Chondrocyte (in vitro differentiated cells): Measurements from ENCODE around the gene ASPG. TPM values are rescaled to one million over a fixed set of nuclear protein-coding genes. Genes with fewer than 3 reads are reported as not detected.

Source experiments
- DNase-seq: peaks from one replicate; pipeline ENCODE4 v3.0.0; 2021; ENCODE audit warnings: mixed read lengths, low spot score
- H3K27ac Mint-ChIP-seq: one replicate; pipeline ENCODE4 v1.8.0; 2021; ENCODE audit warnings: mild to moderate bottlenecking, moderate library complexity, mixed read lengths; ENCODE audit not compliant: unreplicated experiment
- H3K27me3 Mint-ChIP-seq: 2 replicates; pipeline ENCODE4 v1.8.0; 2021; ENCODE audit warnings: low read depth, mixed read lengths
- H3K36me3 Mint-ChIP-seq: 2 replicates; pipeline ENCODE4 v1.8.0; 2021; ENCODE audit warnings: low read depth, mixed read lengths
- H3K4me1 Mint-ChIP-seq: 2 replicates; pipeline ENCODE4 v1.8.0; 2021; ENCODE audit warnings: low read depth, mild to moderate bottlenecking, mixed read lengths
- H3K4me3 Mint-ChIP-seq: one replicate; pipeline ENCODE4 v1.8.0; 2021; ENCODE audit warnings: mild to moderate bottlenecking, moderate library complexity, mixed read lengths; ENCODE audit not compliant: unreplicated experiment
- H3K9me3 Mint-ChIP-seq: 2 replicates; pipeline ENCODE4 v1.8.0; 2021; ENCODE audit warnings: low read depth, mixed read lengths
- total RNA-seq: library from RNA; stranded (reverse); gene quantifications from 3 replicates; pipeline ENCODE4 v1.2.1, GENCODE V29; 2021
- TF ChIP-seq, protein P1 (sequence below): fragments of 200-600 bp; sonication (generic); IDR thresholded peaks from 2 replicates; pipeline ENCODE4 v1.5.0; 2021; ENCODE audit warnings: antibody characterized with exemption, mild to moderate bottlenecking, moderate library complexity

Gene ASPG
- total RNA-seq, 1 donor from 2014 or later = not detected

- no peaks in the 10 kb centered on the region for H3K9me3 Mint-ChIP-seq
- H3K4me1 Mint-ChIP-seq = peaks cover 6% of the 10 kb centered on the region
- DNase-seq = peak; percentile 82
- H3K27ac Mint-ChIP-seq = no peak overlapping the region
- H3K36me3 Mint-ChIP-seq = no peaks in the 10 kb centered on the region
- H3K4me3 Mint-ChIP-seq = no peak overlapping the region
- TF ChIP-seq, protein P1, sequence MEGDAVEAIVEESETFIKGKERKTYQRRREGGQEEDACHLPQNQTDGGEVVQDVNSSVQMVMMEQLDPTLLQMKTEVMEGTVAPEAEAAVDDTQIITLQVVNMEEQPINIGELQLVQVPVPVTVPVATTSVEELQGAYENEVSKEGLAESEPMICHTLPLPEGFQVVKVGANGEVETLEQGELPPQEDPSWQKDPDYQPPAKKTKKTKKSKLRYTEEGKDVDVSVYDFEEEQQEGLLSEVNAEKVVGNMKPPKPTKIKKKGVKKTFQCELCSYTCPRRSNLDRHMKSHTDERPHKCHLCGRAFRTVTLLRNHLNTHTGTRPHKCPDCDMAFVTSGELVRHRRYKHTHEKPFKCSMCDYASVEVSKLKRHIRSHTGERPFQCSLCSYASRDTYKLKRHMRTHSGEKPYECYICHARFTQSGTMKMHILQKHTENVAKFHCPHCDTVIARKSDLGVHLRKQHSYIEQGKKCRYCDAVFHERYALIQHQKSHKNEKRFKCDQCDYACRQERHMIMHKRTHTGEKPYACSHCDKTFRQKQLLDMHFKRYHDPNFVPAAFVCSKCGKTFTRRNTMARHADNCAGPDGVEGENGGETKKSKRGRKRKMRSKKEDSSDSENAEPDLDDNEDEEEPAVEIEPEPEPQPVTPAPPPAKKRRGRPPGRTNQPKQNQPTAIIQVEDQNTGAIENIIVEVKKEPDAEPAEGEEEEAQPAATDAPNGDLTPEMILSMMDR = no peak
- H3K27me3 Mint-ChIP-seq = peaks cover 7% of the 10 kb centered on the region
Measured at GRCh38 chr14:104140463-104141331, 55.2 kb downstream of the ASPG start.

- DNase-seq = peak; percentile 76
- Mint-ChIP-seq H3K27me3 (peaks cover 8% of the 10 kb centered on the region), H3K27ac (no peak overlapping the region), H3K4me1 (peaks cover 5% of the 10 kb centered on the region), H3K9me3 (no peaks in the 10 kb centered on the region), H3K36me3 (no peaks in the 10 kb centered on the region), H3K4me3 (no peak overlapping the region)
- TF ChIP-seq, protein P1 = no peak
Measured at GRCh38 chr14:104141621-104142091, 56.2 kb downstream of the ASPG start.

DNA sequence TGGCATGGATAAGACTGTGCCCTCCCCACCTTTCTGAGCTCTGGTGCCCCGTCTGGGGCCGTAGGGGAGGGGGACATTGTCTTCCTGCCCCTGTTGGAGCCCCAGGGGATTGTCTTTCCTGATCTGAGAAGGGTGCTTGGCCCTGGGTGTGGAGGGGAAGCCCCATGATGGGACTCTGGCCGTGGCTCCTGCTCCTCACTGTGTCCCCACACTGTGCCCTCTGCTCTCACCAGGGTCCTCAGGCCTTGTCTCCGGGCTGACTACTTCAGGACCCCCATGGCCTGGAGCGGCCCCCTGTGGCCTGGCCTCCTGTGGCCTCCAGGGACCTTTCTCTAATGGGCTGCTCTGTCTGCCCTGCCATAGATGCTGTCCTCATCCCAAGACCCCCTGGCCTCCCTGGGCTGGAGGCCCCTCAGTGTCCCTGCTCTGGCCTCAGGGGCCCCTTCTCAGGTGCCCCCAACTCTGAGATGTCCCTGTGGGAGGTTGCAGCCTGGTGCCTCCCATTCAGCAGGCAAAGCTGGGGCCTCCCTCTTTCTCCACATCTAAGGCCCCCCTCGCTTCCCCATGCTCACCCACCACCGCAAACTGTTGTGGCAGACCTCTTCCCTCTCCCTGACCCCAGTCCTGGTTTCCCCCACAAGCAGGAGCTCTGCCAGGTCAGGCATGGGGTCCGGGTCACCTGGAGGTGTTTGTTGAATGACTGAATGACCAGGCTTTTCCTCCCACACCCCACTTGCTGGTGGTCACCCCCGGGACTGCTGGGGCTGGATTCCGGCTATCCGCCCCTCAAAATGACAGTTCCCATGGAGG is 56.8 kb downstream of the ASPG start:
- DNase-seq = peak; percentile 58
- Mint-ChIP-seq H3K27me3 (peaks cover 3% of the 10 kb centered on the region), H3K9me3 (no peaks in the 10 kb centered on the region), H3K4me3 (no peak overlapping the region), H3K4me1 (no peaks in the 10 kb centered on the region), H3K27ac (no peak overlapping the region), H3K36me3 (no peaks in the 10 kb centered on the region)
- TF ChIP-seq, protein P1 = no peak

DNA sequence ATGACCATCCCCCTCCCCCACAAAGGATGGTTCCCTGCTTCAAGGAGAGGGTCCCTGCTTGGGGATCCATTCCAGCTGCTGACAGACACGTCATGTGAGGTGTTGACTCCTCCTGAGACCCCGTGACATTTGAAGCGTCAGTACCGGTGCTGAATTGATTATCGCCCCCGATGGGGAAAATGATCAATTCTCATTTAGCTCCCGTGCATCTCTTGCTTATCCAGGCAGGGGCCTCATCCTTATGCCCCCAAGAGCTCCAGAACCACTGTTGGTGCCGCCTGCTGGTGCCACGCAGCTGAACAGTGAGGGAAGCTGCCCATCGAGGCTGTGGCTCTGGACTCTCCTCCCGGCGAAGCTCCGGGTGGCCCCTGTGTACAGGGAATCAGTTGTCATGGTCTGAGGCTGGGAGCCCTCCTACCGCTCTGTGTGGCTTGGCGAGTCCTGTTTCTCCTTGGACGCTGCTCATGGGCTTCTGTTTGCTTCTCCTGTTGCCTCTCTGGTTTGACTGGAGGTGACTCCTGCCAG is 57.5 kb downstream of the ASPG start:
- no peaks in the 10 kb centered on the region for H3K36me3 Mint-ChIP-seq
- no peaks in the 10 kb centered on the region for H3K9me3 Mint-ChIP-seq
- DNase-seq = peak; percentile 64
- peaks cover 3% of the 10 kb centered on the region for H3K27me3 Mint-ChIP-seq
- no peaks in the 10 kb centered on the region for H3K4me1 Mint-ChIP-seq
- H3K27ac Mint-ChIP-seq = no peak overlapping the region
- TF ChIP-seq, protein P1 = no peak
- H3K4me3 Mint-ChIP-seq = no peak overlapping the region
